ENCODE data around the gene SNAPC4.
"Not testable (repeated sequence)": the region's sequence is repeated elsewhere in the genome, so short reads cannot be mapped to it uniquely, and the experiment has no call there.

Gene SNAPC4

DNA sequence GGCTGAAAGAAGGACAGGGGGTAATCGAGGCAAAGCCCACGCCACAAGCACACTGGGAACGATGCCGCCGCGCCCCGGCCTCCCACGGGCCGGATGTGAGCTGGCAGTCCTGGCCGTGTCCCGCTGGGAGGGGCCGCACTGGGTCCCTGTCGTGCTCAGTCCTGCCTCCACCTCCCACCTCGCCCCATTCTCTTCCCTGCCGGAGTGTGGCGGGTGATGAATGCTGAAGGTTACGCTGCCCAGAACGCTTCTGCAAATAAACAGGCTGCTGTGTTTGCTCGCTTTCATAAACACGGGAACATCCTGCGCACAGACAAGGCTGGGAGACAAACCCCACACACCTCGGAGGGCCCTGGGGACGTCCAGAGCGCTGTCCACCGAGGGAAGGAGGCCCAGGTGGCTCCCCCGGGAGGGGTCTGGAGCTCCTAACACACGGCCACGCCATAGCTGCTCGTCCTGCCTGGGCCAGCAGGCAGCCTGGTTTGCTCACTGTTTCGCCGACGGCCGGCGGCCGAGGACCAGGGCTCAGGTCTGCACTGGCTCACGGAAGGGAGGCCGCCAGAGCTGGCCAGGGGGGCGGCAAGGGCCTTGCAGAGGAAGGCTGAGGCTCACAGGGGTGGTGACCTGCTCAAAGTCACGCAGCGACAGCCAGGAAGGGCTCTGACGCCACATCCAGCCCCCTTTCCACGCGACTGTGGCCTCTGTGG lies 38.8 kb downstream of the SNAPC4 start:
- no peak for FAIRE-seq

DNA sequence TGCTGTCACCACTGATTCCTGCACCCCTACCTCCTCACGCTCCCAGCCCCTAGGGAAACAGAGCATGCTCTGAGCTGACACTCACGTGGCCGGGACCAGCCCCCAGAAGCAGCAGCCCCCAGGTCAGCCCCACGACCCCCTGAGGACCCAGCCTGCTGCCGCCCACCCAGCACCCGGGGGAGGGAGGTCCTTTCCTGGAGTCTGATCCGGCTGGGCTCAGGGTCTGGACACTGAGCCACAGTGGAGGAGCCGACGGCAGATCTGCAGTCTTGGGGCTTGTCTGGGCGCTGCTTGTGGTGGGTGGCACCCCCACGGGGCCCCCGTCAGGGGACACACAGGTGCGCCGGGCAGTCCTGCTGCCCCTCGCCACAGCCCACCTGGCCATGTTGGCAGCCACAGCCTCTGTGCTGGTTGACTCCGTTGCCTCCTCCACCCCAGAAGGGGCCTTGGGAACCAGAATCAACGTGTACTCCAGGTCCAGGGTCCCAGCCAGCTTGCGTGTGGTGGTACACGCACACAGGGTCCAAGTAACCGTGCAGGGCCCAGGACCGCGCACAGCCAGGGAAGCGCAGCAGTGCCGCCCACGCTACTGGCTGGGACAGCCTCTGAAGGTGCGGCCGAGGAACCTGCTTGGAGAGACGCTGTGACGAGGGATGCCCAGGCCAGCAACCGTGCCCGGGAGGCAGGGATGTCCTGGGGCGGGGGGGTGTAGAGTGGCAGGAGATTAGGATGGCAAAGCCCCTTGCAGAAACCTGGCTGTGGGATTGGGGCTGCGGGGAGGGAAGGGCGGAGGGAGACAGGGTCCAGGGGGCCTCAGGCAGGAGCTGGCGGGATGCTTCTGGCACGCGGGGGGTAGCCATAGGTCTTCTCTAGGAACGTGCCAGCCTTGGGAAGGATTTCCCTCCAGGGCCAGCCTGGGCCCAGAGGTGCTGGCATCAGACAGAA lies 39.9 kb downstream of the SNAPC4 start:
- FAIRE-seq (no peak), DNase-seq (ENCODE audit: insufficient read length, low spot score) (no peak)

More for the DNA sequence above, 38.8 kb downstream of the SNAPC4 start:
- DNase-seq (ENCODE audit: insufficient read length, low spot score), result no peak

DNA sequence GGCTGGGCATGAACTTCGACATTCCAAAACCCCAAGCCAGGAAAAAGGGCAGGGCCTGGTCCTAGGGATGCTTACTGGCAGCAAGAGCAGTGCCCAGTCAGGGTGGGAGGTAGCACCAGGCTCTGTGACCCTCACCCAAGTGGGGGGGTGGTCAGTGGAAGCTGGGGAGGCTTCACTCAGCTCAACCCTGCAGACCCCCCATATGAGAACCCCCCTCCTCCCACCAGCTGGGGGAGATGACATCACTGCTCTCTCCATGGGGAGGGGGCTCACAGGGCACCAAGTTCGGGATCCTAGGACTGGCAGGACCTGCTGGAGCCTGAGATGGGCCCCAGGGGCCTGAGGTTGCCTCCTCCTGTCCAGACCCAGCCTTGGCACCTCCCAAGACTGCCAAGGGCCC lies 41.1 kb downstream of the SNAPC4 start:
- DNase-seq (ENCODE audit: insufficient read length, low spot score) (no peak), FAIRE-seq (no peak)

DNA sequence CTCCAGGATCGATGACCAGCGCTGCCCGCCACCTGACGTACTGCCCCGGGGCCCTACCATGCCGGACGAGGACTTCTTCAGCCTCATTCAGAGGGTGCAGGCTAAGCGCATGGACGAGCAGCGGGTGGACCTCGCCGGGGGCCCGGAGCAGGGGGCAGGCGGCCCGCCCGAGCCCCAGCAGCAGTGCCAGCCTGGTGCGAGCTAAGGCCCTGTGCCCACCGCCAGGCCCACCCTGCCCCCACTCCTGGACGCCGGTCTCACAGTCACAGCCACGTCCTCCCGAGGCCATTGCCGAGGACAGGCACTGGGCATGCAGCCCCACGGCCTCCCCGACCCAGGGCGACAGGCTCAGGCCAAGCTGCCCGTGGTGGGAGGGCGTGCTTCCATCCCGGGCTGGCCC lies 42.0 kb downstream of the SNAPC4 start:
- no peak for DNase-seq (ENCODE audit: insufficient read length, low spot score)
- no peak for FAIRE-seq

GRCh38 chr9:136357202-136357725 lies 42.7 kb downstream of the SNAPC4 start:
- FAIRE-seq (no peak), DNase-seq (ENCODE audit: insufficient read length, low spot score) (no peak)

DNA sequence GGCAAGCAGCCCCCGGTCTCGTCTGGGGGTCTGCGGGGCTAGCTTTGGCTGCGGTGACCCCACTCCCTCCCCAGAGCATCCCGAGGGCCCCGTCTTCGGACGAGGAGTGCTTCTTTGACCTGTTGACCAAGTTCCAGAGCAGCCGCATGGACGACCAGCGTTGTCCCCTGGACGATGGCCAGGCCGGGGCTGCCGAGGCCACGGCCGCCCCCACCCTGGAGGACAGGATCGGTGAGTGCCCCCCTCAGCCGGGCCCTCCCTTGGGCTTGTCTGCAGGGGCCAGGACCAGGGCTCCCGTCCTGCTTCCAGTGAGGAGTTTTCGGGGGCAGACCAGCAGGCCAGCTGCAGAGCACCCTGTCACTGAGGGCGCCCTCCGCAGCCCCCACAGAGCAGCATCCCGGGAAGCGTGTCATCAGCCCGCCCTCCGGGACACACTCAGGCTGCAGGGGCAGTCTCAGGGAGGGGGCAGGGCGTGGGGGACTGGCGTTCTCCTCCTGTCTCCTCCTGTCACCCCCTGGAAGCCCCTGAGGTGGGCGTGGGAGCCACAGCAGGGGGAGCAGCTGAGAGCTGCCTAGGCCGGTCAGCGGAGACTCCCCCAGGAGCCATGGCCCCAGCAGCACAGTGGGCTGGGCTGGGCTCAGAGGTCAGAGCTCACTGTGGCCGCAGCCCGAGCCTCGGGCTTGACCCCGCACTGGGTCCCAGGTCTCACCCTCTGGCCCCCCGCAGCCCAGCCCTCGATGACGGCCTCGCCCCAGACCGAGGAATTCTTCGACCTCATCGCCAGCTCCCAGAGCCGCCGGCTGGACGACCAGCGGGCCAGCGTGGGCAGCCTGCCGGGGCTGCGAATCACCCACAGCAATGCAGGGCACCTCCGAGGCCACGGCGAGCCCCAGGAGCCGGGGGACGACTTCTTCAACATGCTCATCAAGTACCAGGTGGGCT lies 44.1 kb downstream of the SNAPC4 start:
- DNase-seq (ENCODE audit: insufficient read length, low spot score) (no peak), FAIRE-seq (no peak)

- DNase-seq (ENCODE audit: insufficient read length, low spot score) (no peak), FAIRE-seq (no peak)
Observed at GRCh38 chr9:136354592-136355085, 45.3 kb downstream of the SNAPC4 start.

GRCh38 chr9:136353757-136354488 lies 46.0 kb downstream of the SNAPC4 start:
- DNase-seq (ENCODE audit: insufficient read length, low spot score) (no peak), FAIRE-seq (no peak)

DNA sequence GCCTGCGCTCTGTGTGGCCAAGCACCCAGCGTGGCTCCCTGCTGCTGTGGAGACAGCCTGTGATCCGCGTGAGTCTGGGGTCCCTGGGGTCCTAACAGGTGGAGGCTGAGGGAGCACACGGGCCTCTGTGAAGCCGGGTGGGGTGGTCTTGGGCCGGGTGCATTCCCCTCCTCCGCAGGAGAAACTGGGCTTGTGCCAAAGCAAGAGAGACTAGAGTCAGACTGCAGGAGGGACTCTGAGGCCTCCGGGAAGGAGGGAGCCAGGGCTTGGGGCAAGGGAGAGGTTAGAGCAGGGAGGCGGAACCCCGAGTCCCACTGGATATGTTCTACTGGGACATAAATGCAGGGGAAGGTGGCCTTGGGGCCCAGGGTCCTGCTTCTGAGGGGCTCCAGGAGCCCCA lies 46.9 kb downstream of the SNAPC4 start:
- FAIRE-seq (no peak), DNase-seq (ENCODE audit: insufficient read length, low spot score) (no peak)

DNA sequence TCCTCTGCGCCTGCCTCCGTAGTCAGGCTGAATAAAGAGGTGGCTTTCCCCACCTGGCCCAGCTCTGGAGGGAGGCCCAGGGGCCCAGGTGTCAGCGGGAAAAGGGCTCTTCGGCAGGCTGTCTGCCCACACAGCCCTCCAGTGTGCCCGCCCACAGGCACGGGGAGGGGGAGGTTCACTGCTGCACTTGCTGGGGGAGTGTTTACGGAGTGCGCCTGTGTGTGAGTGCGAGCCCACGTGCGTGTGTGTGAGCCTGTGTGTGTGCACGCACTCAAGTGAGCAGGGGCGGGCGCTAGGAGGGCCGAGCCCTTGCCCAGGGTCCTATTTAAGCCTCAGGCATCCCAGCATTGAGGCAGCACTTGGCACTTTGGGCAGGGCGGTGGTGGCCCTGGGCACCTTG lies 47.3 kb downstream of the SNAPC4 start:
- DNase-seq (ENCODE audit: insufficient read length, low spot score) (no peak), FAIRE-seq (no peak)

DNA sequence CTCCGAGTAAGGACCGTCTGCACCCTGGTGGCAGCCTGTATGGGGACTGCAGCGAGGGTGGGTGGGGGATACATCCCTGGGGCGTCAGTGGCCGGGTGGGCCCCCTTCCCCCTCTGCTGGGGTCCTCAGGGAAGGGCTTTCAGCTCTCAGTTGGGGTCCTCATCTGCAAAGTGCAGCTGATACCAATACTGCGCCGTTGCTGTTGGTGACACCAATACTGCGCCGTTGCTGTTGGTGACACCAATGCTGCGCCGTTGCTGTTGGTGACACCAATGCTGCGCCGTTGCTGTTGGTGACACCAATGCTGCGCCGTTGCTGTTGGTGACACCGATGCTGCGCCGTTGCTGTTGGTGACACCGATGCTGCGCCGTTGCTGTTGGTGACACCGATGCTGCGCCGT lies 48.1 kb downstream of the SNAPC4 start:
- not testable (repeated sequence) for FAIRE-seq; DNase-seq (ENCODE audit: insufficient read length, low spot score)

DNA sequence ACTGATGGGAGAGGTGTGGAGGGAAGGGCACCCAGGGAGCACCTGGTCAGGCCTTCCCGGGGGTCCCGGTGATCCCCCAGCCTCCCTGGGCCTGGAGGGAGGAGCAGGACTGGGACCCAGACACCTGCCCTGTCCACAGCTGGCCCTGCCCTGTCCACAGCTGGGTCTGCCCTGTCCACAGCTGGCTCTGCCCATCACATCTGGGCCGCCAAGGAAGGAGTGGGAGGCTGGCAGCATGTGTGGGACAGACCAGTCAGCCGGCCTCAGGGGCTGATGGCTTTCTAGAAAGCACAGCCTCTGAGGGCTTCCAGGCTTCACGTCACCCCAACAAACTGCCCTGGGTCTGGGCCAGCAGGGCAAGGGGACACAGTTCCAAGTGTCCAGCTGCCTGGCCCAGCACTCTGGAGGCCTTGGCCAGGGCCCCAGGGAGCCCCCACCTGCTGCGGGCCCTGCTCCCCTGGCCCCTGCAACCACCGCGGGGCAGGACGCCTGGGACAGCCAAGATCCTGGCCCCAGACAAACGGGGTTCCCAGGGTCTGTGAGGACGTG lies 48.6 kb downstream of the SNAPC4 start:
- no peak for DNase-seq (ENCODE audit: insufficient read length, low spot score)
- FAIRE-seq, result no peak

All from GM19239 (cell line).